H1 (cell line): Measurements from ENCODE around the gene CFAP206. TPM values are rescaled to one million over a fixed set of nuclear protein-coding genes. Genes with fewer than 3 reads are reported as not detected.

Experiments used
- CTCF ChIA-PET: fragments of 300-600 bp; sonication (Branson Sonifier 250); formaldehyde crosslinking; loops from one replicate; lab custom pipeline; 2021; ENCODE audit not compliant: partially characterized antibody; lab: Charles Lee
- POLR2A ChIA-PET: fragments of 300-600 bp; sonication (Branson Sonifier 250); formaldehyde crosslinking; loops from one replicate; lab custom pipeline; 2021; ENCODE audit warnings: inconsistent platforms; ENCODE audit not compliant: partially characterized antibody; lab: Charles Lee
- DNase-seq, 2 experiments: peaks; one replicate each; pipeline versions ENCODE4 v3.0.0 to v3.0.0-alpha.2; 2010 to 2022; ENCODE audit warnings: low spot score in 2 of 2, low read depth in 1 of 2, mixed read lengths in 1 of 2
- FAIRE-seq: peaks from 2 replicates; lab custom pipeline; 2011; peaks lifted over from hg19 to GRCh38; lab: Jason Lieb, UNC
- H2AFZ ChIP-seq: 2 replicates; pipeline ENCODE4 v1.8.1; 2012; ENCODE audit warnings: low read length, inconsistent platforms
- H2AK5ac ChIP-seq: 2 replicates; pipeline ENCODE4 v1.6.1; 2013; ENCODE audit warnings: low read depth, low read length
- H2BK120ac ChIP-seq: replicated peaks from 2 replicates; pipeline ENCODE3; 2013; ENCODE audit warnings: low read depth, low read length, inconsistent platforms
- H2BK12ac ChIP-seq: 2 replicates; pipeline ENCODE4 v1.6.1; 2013; ENCODE audit warnings: low read depth, low read length
- H2BK15ac ChIP-seq: 2 replicates; pipeline ENCODE4 v1.6.1; 2013; ENCODE audit warnings: low read length
- H2BK20ac ChIP-seq: 2 replicates; pipeline ENCODE4 v1.6.1; 2013; ENCODE audit warnings: low read length
- H2BK5ac ChIP-seq: 2 replicates; pipeline ENCODE4 v1.6.1; 2013; ENCODE audit warnings: low read depth, low read length
- H3K14ac ChIP-seq: 2 replicates; pipeline ENCODE4 v1.6.1; 2013; ENCODE audit warnings: inconsistent platforms; ENCODE audit not compliant: insufficient read length
- H3K18ac ChIP-seq: 2 replicates; pipeline ENCODE4 v1.6.1; 2013; ENCODE audit warnings: low read length; ENCODE audit errors: extremely low read depth
- H3K23ac ChIP-seq: 2 replicates; pipeline ENCODE4 v1.6.1; 2013; ENCODE audit warnings: inconsistent platforms; ENCODE audit not compliant: insufficient read length
- H3K23me2 ChIP-seq: 2 replicates; pipeline ENCODE4 v1.6.1; 2013; ENCODE audit warnings: low read depth, low read length
- H3K27ac ChIP-seq: 2 replicates; pipeline ENCODE4 v1.6.1; 2011; ENCODE audit warnings: low read depth, low read length, inconsistent platforms
- H3K27me3 ChIP-seq, 4 experiments: replicated peaks in 1 of 4; 1 replicate in 1 of 4; 2 replicates in 3 of 4; pipeline versions ENCODE4 v1.6.1 to v1.8.1; 2011 to 2013; ENCODE audit warnings: low read length in 3 of 4, mild to moderate bottlenecking in 3 of 4, inconsistent platforms in 2 of 4, mixed read lengths in 2 of 4, moderate library complexity in 1 of 4; ENCODE audit not compliant: control insufficient read depth in 3 of 4, insufficient read depth in 3 of 4; ENCODE audit errors: extremely low read depth in 1 of 4
- H3K36me3 ChIP-seq, 4 experiments: 2 replicates each; pipeline versions ENCODE4 v1.6.1 to v1.8.1; 2011 to 2013; ENCODE audit warnings: mild to moderate bottlenecking in 4 of 4, low read length in 3 of 4, moderate library complexity in 2 of 4, control low read depth in 1 of 4, inconsistent platforms in 1 of 4; ENCODE audit not compliant: insufficient read depth in 4 of 4, control insufficient read depth in 2 of 4
- H3K4ac ChIP-seq: replicated peaks from 2 replicates; pipeline ENCODE3; 2013; ENCODE audit warnings: low read length, low read depth, mixed read lengths, inconsistent platforms; ENCODE audit not compliant: insufficient read length
- H3K4me1 ChIP-seq, 4 experiments: replicated peaks in 1 of 4; 1 replicate in 1 of 4; 2 replicates in 3 of 4; pipeline versions ENCODE4 v1.6.1 to v1.8.1; 2011 to 2013; ENCODE audit warnings: low read length in 3 of 4, inconsistent platforms in 2 of 4, mixed read lengths in 1 of 4; ENCODE audit not compliant: insufficient read depth in 4 of 4, control insufficient read depth in 3 of 4
- H3K4me2 ChIP-seq, 2 experiments: 2 replicates each; pipeline versions ENCODE4 v1.6.1 to v1.8.1; 2011 to 2013; ENCODE audit warnings: low read depth in 2 of 2, low read length in 2 of 2, control low read depth in 1 of 2, inconsistent platforms in 1 of 2, mild to moderate bottlenecking in 1 of 2; ENCODE audit not compliant: insufficient read depth in 1 of 2
- H3K4me3 ChIP-seq, 4 experiments: fragments of 200-600, 300-600 bp in 1 of 4; sonication (generic), shearing (Covaris generic), sonication (Bioruptor Twin) in 1 of 4; 2 replicates each; pipeline versions ENCODE4 v1.5.1 to v1.8.1; 2011 to 2016; ENCODE audit warnings: low read length in 4 of 4, low read depth in 3 of 4, control low read depth in 2 of 4, inconsistent platforms in 2 of 4, mild to moderate bottlenecking in 2 of 4, mixed read lengths in 1 of 4, moderate library complexity in 1 of 4; ENCODE audit not compliant: insufficient read depth in 2 of 4; ENCODE audit errors: extremely low read depth in 1 of 4
- H3K56ac ChIP-seq: replicated peaks from 2 replicates; pipeline ENCODE3; 2013; ENCODE audit warnings: low read depth, mild to moderate bottlenecking, mixed read lengths, low read length, inconsistent platforms; ENCODE audit not compliant: insufficient read length
- H3K79me1 ChIP-seq: 2 replicates; pipeline ENCODE4 v1.6.1; 2013; ENCODE audit warnings: low read depth, low read length, control low read depth
- H3K79me2 ChIP-seq, 2 experiments: 2 replicates each; pipeline versions ENCODE4 v1.6.1 to v1.8.1; 2012 to 2013; ENCODE audit warnings: low read length in 2 of 2, mild to moderate bottlenecking in 2 of 2, inconsistent platforms in 1 of 2; ENCODE audit not compliant: insufficient read depth in 2 of 2, control insufficient read depth in 1 of 2
- H3K9ac ChIP-seq, 4 experiments: replicated peaks in 1 of 4; 1 replicate in 1 of 4; 2 replicates in 3 of 4; pipeline versions ENCODE4 v1.6.1 to v1.8.1; 2011 to 2013; ENCODE audit warnings: low read depth in 3 of 4, low read length in 3 of 4, control low read depth in 2 of 4, mild to moderate bottlenecking in 2 of 4, moderate library complexity in 2 of 4, inconsistent platforms in 1 of 4; ENCODE audit errors: extremely low read depth in 1 of 4
- H3K9me3 ChIP-seq, 2 experiments: 2 replicates each; pipeline versions ENCODE4 v1.6.1 to v1.8.1; 2012 to 2013; ENCODE audit warnings: mild to moderate bottlenecking in 2 of 2, moderate library complexity in 2 of 2, control low read depth in 1 of 2, inconsistent platforms in 1 of 2, low read depth in 1 of 2, low read length in 1 of 2, mixed read lengths in 1 of 2; ENCODE audit not compliant: insufficient read depth in 2 of 2
- H4K20me1 ChIP-seq, 2 experiments: replicated peaks in 1 of 2; 2 replicates each; pipeline versions ENCODE3 to v1.8.1; 2011 to 2013; ENCODE audit warnings: inconsistent platforms in 2 of 2, low read length in 2 of 2, mild to moderate bottlenecking in 1 of 2; ENCODE audit not compliant: insufficient read depth in 2 of 2, control insufficient read depth in 1 of 2
- H4K5ac ChIP-seq: 2 replicates; pipeline ENCODE4 v1.6.1; 2013; ENCODE audit warnings: low read length, low read depth, mixed read lengths, inconsistent platforms; ENCODE audit not compliant: insufficient read length
- H4K8ac ChIP-seq: 2 replicates; pipeline ENCODE4 v1.8.0; 2013; ENCODE audit warnings: mild to moderate bottlenecking, moderate library complexity, low read length, inconsistent platforms; ENCODE audit not compliant: insufficient read depth; ENCODE audit errors: extremely low read depth
- H4K91ac ChIP-seq: replicated peaks from 2 replicates; pipeline ENCODE3; 2013; ENCODE audit warnings: low read length, mixed read lengths, inconsistent platforms; ENCODE audit not compliant: insufficient read length
- CEBPB ChIP-seq: IDR thresholded peaks from 2 replicates; pipeline ENCODE4 v1.6.1; 2012; ENCODE audit warnings: low read depth, low read length
- E2F6 ChIP-seq: IDR thresholded peaks from 2 replicates; pipeline ENCODE4 v1.6.1; 2012; ENCODE audit warnings: inconsistent platforms
- EZH2 ChIP-seq: fragments of 200-600 bp; sonication (generic); IDR thresholded peaks from 2 replicates; pipeline ENCODE4 v1.7.1; 2012; ENCODE audit warnings: low read depth, mild to moderate bottlenecking, moderate library complexity, low read length, inconsistent platforms; ENCODE audit not compliant: severe bottlenecking
- HDAC6 ChIP-seq: IDR thresholded peaks from one replicate; pipeline ENCODE4 v1.7.1; 2012; ENCODE audit warnings: low read depth, mild to moderate bottlenecking, inconsistent platforms, low read length, moderate library complexity
- JUN ChIP-seq: IDR thresholded peaks from 2 replicates; pipeline ENCODE4 v1.6.1; 2011; ENCODE audit warnings: low read depth, mild to moderate bottlenecking, improper control_type of control experiment, low read length
- NANOG ChIP-seq: IDR thresholded peaks from 2 replicates; pipeline ENCODE4 v1.6.1; 2011; ENCODE audit warnings: low read length, low read depth, mild to moderate bottlenecking, inconsistent platforms; ENCODE audit not compliant: insufficient read depth, poor library complexity, severe bottlenecking
- RNF2 ChIP-seq: fragments of 200-900, 300-1000 bp; sonication (generic); IDR thresholded peaks from 2 replicates; pipeline ENCODE4 v1.7.1; 2016; ENCODE audit warnings: borderline replicate concordance, low read depth, mild to moderate bottlenecking, antibody characterized with exemption, low read length; ENCODE audit not compliant: poor library complexity, severe bottlenecking; ENCODE audit errors: missing control alignments
- SP1 ChIP-seq: IDR thresholded peaks from 2 replicates; pipeline ENCODE4 v1.6.1; 2011; ENCODE audit warnings: low read depth, low read length
- WGBS, 2 experiments: shearing (Covaris generic) in 1 of 2; methylation state at CpG; one replicate each; pipeline versions ENCODE4 v1.1.6 to v1.1.7; 2013 to 2015; ENCODE audit warnings: low lambda C conversion rate in 2 of 2, mixed read lengths in 2 of 2, inconsistent platforms in 1 of 2, low coverage in 1 of 2, missing lambda C conversion rate in 1 of 2; ENCODE audit not compliant: insufficient replicate concordance in 2 of 2, insufficient coverage in 1 of 2, insufficient read length in 1 of 2; ENCODE audit errors: extremely low coverage in 1 of 2, missing lambda C conversion rate in 1 of 2; 5-methylcytosine and 5-hydroxymethylcytosine counted together
- polyA plus RNA-seq, 7 experiments: library from polyadenylated mRNA; depleted of rRNA in 3 of 7; stranded (reverse) in 5 of 7; unstranded in 2 of 7; fragments of >200 nt in 5 of 7; fragments of 200-250 nt in 2 of 7; gene quantifications; 1 replicate in 5 of 7; 2 replicates in 1 of 7; 4 replicates in 1 of 7; pipeline versions ENCODE4 v1.2.1 to v1.2.3, GENCODE V29; 2011 to 2013; ENCODE audit warnings: missing spikeins in 2 of 7, mixed read lengths in 2 of 7
- total RNA-seq: library from RNA; stranded (reverse); fragmentation: NEBNext Ultra II Directional; extraction: Animal tissue kit (Norgen Biotek cat#: 25700); gene quantifications from 2 replicates; pipeline ENCODE4 v1.2.1, GENCODE V29; 2021

Gene CFAP206
- total and polyA plus RNA-seq, 2 of the 8 experiments (the other 6 are each of a cell fraction or from before 2014, with no cell fraction given) = not detected

- no peak overlapping the region for H3K27ac ChIP-seq
- WGBS, 2 experiments = 84% methylated on average over 1 of the region's 1 CpG; no CpG with 5 or more reads in 1 of the 2 experiments
- H2BK15ac ChIP-seq = no peak overlapping the region
- no peak overlapping the region for H2AK5ac ChIP-seq
- H3K27me3 ChIP-seq = no peaks in the 10 kb centered on the region
- TF ChIP-seq SP1 (no peak), EZH2 (no peak), CEBPB (no peak), E2F6 (no peak), RNF2 (no peak), NANOG (no peak), JUN (no peak), HDAC6 (no peak)
- H4K91ac ChIP-seq = no peak overlapping the region
- H4K20me1 ChIP-seq = no peaks in the 10 kb centered on the region
- H3K23ac ChIP-seq = no peak overlapping the region
- FAIRE-seq (no peak), DNase-seq (no peak)
- H3K9me3 ChIP-seq = no peaks in the 10 kb centered on the region
- no peak overlapping the region for H4K5ac ChIP-seq
- H3K18ac ChIP-seq = no peak overlapping the region
- no peaks in the 10 kb centered on the region for H3K79me1 ChIP-seq
- no peak overlapping the region for H3K4ac ChIP-seq
- no peaks in the 10 kb centered on the region for H3K36me3 ChIP-seq
- H3K79me2 ChIP-seq = no peaks in the 10 kb centered on the region
- ChIA-PET POLR2A (no interaction called here), CTCF (no interaction called here)
- no peak overlapping the region for H3K4me3 ChIP-seq
- H3K9ac ChIP-seq = no peak overlapping the region
- H3K4me2 ChIP-seq = no peak overlapping the region
- no peak overlapping the region for H3K56ac ChIP-seq
- H3K23me2 ChIP-seq = no peaks in the 10 kb centered on the region
- no peak overlapping the region for H3K14ac ChIP-seq
- no peak overlapping the region for H4K8ac ChIP-seq
- H3K4me1 ChIP-seq = no peaks in the 10 kb centered on the region
- H2BK120ac ChIP-seq = no peak overlapping the region
- H2BK20ac ChIP-seq = no peak overlapping the region
- H2AFZ ChIP-seq = no peak overlapping the region
- H2BK12ac ChIP-seq = no peak overlapping the region
- H2BK5ac ChIP-seq = no peak overlapping the region
Measured at GRCh38 chr6:87384038-87384437, 23.7 kb upstream of the CFAP206 start.
